GM12891 (cell line): ENCODE data around the gene C5orf47.

Experiments
- DNase-seq: peaks from one replicate; pipeline ENCODE4 v3.0.0; 2011; ENCODE audit warnings: low spot score; ENCODE audit not compliant: insufficient read length
- FAIRE-seq: peaks from 2 replicates; lab custom pipeline; 2011; peaks lifted over from hg19 to GRCh38; lab: Jason Lieb, UNC
- PAX5 ChIP-seq: IDR thresholded peaks from 2 replicates; pipeline ENCODE4 v1.6.1; 2011; ENCODE audit warnings: low read length, moderate library complexity, mild to moderate bottlenecking; ENCODE audit not compliant: insufficient read depth, severe bottlenecking
- POLR2A ChIP-seq: IDR thresholded peaks from 2 replicates; pipeline ENCODE4 v1.6.1; 2011; ENCODE audit warnings: low read depth, low read length, control low read depth
- POLR2AphosphoS5 ChIP-seq: IDR thresholded peaks from 2 replicates; pipeline ENCODE4 v1.6.1; 2011; ENCODE audit warnings: low read depth, low read length, control low read depth
- POU2F2 ChIP-seq: IDR thresholded peaks from 2 replicates; pipeline ENCODE4 v1.6.1; 2011; ENCODE audit warnings: low read depth, mild to moderate bottlenecking, control low read depth, low read length, moderate library complexity
- SPI1 ChIP-seq: IDR thresholded peaks from 2 replicates; pipeline ENCODE4 v1.6.1; 2011; ENCODE audit warnings: low read depth, low read length, control low read depth
- TAF1 ChIP-seq: IDR thresholded peaks from 2 replicates; pipeline ENCODE4 v1.6.1; 2011; ENCODE audit warnings: low read depth, low read length, control low read depth

The C5orf47 gene

DNA sequence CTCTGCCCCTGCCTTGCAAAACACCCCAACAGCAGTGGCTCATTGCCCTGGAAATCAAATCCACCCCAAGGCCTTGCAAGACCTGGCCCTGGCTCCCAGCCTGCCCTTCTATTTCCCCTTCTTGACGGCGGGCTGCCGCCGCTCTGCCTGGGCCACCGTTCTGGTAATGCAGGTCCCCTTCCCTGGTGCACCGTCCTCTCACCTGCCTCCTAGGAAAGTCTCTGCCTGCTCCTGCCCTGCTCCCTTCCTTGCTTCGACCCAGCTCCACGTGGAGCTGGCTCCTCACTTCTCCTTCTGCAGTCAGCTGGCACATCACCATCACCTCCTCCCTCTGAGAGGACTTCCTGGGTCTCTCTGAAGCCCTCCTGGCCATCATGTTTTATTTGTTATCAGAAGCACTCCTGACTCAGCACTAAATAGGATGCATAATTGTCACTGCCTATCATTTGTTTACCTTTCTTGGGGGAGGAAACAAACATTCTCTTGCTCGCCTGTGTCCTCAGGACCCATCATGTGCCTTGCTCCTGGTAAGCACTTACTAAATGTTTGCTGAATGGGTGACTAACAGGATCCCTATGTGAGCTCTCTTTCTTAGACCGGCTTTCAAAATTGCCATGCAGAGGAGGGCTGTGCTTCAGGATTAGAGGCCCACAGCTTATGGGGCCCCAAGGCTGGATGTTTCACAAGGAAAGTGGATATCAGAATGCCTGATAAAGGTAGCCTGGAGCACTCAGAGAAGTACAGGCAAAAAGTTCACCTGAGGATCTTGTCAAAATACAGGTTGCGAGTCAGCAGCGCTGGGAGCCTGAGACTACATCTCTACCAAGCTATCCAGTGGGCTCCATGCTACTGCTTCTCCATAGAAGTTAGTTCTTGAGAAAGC lies 19.6 kb upstream of the C5orf47 start:
- TF ChIP-seq SPI1: no peak
- TF ChIP-seq POU2F2: no peak
- no peak for TF ChIP-seq TAF1
- no peak for TF ChIP-seq POLR2AphosphoS5
- TF ChIP-seq POLR2A: no peak
- TF ChIP-seq PAX5: no peak
- no peak for DNase-seq
- no peak for FAIRE-seq

- FAIRE-seq (no peak), DNase-seq (no peak)
- TF ChIP-seq PAX5: no peak
- no peak for TF ChIP-seq SPI1
- no peak for TF ChIP-seq POU2F2
- TF ChIP-seq POLR2AphosphoS5: no peak
- no peak for TF ChIP-seq TAF1
- TF ChIP-seq POLR2A: no peak
Observed at GRCh38 chr5:173970878-173971650, 17.9 kb upstream of the C5orf47 start.

DNA sequence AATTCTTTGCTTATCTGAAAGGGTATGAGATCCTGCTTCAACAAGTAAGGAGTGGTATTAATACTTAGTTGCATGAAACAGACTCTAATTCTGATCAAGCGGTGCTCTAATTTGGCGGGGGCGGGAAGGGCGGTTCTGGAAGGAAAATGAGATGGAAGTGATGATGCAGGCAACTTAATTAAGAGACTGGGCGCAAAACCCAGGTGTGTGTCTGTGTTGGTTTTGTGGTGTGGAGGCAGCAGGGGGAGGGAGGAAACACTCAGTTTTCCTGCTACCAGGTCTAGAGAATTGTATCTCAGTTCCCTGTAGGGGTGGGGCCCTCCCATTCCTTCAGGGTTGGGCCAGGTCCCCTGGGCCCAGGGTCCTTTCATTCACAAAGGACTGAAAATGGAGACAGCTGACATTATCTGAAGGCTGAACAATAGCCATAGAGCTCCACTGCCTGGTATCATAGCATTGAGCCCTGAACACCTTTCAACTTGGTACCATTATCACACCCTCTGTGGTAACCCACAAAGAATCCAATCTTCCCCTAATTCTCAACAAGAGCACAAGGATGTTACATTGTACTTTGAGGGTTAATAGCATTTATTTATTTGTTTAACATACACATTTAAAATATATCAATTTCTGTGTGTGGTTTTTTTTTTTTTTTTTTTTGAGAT lies 17.2 kb upstream of the C5orf47 start:
- TF ChIP-seq SPI1 (no peak), POLR2AphosphoS5 (no peak), POU2F2 (no peak), POLR2A (no peak), TAF1 (no peak), PAX5 (no peak)
- FAIRE-seq (no peak), DNase-seq (no peak)

DNA sequence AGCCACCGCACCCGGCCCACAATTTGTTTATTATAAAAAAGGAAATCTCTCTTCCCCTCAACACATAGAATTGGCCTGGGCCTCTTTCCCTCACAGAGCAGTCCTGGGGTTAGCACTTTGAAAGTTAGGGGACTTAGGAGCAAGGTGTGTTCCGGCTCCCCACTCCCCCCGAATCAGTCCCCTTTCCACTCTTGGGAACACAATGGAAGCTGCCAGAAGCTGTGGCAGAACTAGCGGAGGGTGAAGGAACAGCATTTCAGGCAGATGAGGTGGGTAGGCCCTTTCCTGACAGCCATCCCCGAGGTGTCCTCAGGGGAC lies 16.4 kb upstream of the C5orf47 start:
- TF ChIP-seq POU2F2: no peak
- no peak for TF ChIP-seq SPI1
- TF ChIP-seq POLR2A: no peak
- TF ChIP-seq POLR2AphosphoS5: no peak
- TF ChIP-seq PAX5: no peak
- DNase-seq (no peak), FAIRE-seq (no peak)

DNA sequence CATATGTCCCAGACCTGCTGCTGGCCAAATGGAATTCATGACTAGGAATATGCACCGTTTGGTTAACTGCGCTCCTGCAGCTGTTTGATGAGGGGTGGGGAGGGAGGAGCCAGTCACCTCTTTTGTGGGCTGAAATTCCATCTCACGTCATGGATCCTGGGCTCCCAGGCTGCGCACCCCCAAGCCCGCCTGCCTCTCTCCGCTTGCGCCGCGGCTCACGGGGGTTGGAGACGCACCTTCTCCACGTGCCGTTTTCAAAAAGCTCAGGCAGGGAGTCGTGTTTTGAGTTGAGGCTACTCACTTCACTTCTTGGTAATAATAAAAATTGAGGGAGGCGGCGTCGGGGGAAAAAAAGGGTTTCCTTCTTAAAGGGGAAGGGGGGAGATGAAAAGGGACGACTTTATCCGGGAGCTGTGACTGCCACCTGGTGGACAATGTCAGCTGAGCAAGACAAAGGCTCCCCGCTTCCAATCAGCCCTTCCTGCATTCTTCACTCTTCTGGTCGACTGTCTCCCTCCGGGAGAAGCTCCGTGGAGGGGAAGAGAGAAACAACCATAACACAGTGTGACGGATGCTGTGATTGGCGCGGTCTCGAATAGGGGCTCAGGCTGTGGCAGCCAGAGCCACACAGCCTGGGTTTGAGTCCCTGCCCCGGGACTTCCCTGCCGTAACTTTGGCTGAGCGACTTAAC lies 15.9 kb upstream of the C5orf47 start:
- no peak for TF ChIP-seq PAX5
- TF ChIP-seq TAF1: no peak
- TF ChIP-seq POU2F2: no peak
- TF ChIP-seq POLR2A: no peak
- TF ChIP-seq POLR2AphosphoS5: no peak
- TF ChIP-seq SPI1: no peak
- peak; percentile 76 for FAIRE-seq

DNA sequence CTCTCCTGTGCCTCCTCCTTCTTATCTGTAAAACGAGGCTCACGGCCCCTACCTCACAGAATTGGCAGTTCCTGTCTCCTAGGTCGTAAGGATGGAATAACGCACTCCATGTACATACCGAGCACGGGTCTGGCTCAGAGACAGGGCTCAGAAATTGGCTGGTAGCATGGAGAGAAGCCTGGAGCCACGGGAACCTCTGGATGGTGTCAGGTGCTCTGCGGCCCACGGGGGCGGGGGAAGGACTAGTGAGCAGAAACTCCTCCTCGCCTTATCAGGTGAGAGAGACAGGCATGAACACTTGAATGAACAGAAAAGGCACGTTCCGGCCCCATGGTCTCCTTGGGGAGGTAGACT lies 15.4 kb upstream of the C5orf47 start:
- FAIRE-seq (no peak), DNase-seq (no peak)
- TF ChIP-seq PAX5 (no peak), SPI1 (no peak), POLR2AphosphoS5 (no peak), POLR2A (no peak), POU2F2 (no peak), TAF1 (no peak)

More for the DNA sequence above, 15.9 kb upstream of the C5orf47 start:
- DNase-seq: peak; percentile 77

GRCh38 chr5:173974688-173975239 lies 14.2 kb upstream of the C5orf47 start:
- FAIRE-seq (no peak), DNase-seq (no peak)
- no peak for TF ChIP-seq TAF1
- TF ChIP-seq POLR2A: no peak
- TF ChIP-seq POU2F2: no peak
- TF ChIP-seq POLR2AphosphoS5: no peak
- no peak for TF ChIP-seq SPI1

DNA sequence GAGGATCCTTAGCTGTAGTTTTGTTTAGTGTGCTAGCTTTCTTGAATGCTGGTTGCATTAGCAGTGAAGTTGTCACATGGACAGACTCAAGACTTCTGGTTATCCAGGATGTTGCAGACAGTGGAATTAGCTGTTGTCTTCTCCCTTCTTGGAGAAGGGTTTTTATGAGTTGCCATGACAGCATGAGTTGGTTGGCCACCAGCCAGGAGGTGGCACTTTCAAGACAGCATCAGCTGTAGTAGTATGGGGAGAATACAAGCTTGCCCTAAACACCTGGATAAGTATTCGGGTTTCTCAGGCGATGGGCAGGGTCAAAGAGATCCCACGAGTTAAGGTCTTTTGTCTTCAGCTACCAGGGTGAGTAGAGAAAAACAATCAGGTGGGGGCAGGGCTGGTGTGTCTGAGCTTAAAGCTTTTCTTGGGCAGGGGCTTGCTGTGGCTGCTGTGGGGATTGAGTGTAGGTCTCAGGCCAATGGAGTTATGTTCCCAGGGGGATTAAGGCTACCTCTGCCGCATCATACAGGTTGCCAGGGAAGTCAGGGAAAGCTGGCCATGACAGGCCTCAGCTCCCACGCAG lies 7.7 kb upstream of the C5orf47 start:
- FAIRE-seq (no peak), DNase-seq (no peak)
- TF ChIP-seq POLR2A (no peak), PAX5 (no peak), TAF1 (no peak), SPI1 (no peak), POLR2AphosphoS5 (no peak), POU2F2 (no peak)

DNA sequence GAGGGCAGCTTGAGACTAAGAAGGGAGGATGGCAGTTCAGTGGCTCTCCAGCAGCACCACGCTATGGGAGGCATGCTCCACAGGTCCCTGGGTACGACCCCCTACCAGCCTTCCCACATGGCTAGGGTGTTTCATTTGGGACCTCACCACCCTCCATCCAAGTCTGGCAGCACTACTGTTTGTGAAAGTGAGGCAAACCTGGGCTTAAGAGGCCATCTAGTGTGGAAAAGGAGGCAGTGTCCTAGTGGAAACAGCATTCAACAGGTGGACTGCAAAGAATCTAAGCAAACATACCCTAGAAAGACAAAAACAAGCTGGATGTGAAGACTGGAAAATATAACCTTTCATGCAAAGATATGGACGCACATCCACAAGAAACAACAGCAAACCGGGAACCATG lies 4.8 kb upstream of the C5orf47 start:
- TF ChIP-seq POLR2AphosphoS5 (no peak), PAX5 (no peak), TAF1 (no peak), POLR2A (no peak), POU2F2 (no peak), SPI1 (no peak)
- DNase-seq (no peak), FAIRE-seq (no peak)
